HEK293 (cell line): ENCODE measurements around the gene OSBPL10.

ENCODE experiments used
- CTCF ChIA-PET: fragments of 350-600 bp; formaldehyde crosslinking; extraction: SDS; loops from one replicate; lab custom pipeline; 2021; ENCODE audit warnings: antibody characterized with exemption; lab: Yijun Ruan, JAX
- POLR2A ChIA-PET: fragments of 300-600 bp; formaldehyde crosslinking; extraction: SDS; loops from one replicate; lab custom pipeline; 2020; ENCODE audit warnings: antibody characterized with exemption, inconsistent platforms; lab: Yijun Ruan, JAX
- H3K27ac ChIP-seq: fragments of 200-500 bp; sonication (Bioruptor generic); 2 replicates; pipeline ENCODE4 v1.5.1; 2014; ENCODE audit warnings: low read depth, low read length, control low read depth, inconsistent platforms; ENCODE audit errors: extremely low read depth
- H3K36me3 ChIP-seq, 2 experiments: fragments of 200-500 bp in 1 of 2; sonication (Bioruptor generic) in 1 of 2; 1 replicate in 1 of 2; 2 replicates in 1 of 2; pipeline ENCODE4 v1.5.1; 2014 to 2017; ENCODE audit warnings: inconsistent platforms in 2 of 2, low read length in 2 of 2; ENCODE audit not compliant: control insufficient read depth in 2 of 2, insufficient read depth in 1 of 2
- H3K4me1 ChIP-seq: fragments of 200-500 bp; sonication (Bioruptor generic); 2 replicates; pipeline ENCODE4 v1.5.1; 2014; ENCODE audit warnings: mild to moderate bottlenecking, low read length, inconsistent platforms; ENCODE audit not compliant: control insufficient read depth, insufficient read depth
- H3K4me3 ChIP-seq: 2 replicates; pipeline ENCODE4 v1.5.1; 2011; ENCODE audit warnings: low read depth, mild to moderate bottlenecking, control low read depth, low read length, moderate library complexity
- H3K9me3 ChIP-seq: fragments of 200-500 bp; sonication (Bioruptor generic); 2 replicates; pipeline ENCODE4 v1.5.1; 2014; ENCODE audit warnings: low read depth, low read length, inconsistent platforms; ENCODE audit not compliant: control insufficient read depth, insufficient read depth
- KLF16 ChIP-seq: fragments of 450-650 bp; formaldehyde crosslinking; IDR thresholded peaks from 2 replicates; pipeline ENCODE4 v1.5.1; 2017; ENCODE audit warnings: missing biosample characterization, missing genetic modification characterization
- KLF7 ChIP-seq: fragments of 450-650 bp; formaldehyde crosslinking; IDR thresholded peaks from 2 replicates; pipeline ENCODE4 v1.5.1; 2016; ENCODE audit warnings: missing biosample characterization, missing genetic modification characterization, borderline replicate concordance
- KLF9 ChIP-seq: fragments of 450-650 bp; formaldehyde crosslinking; IDR thresholded peaks from 2 replicates; pipeline ENCODE4 v1.5.1; 2016; ENCODE audit warnings: missing biosample characterization, missing genetic modification characterization, low read depth
- PRDM1 ChIP-seq: fragments of 450-650 bp; formaldehyde crosslinking; IDR thresholded peaks from 2 replicates; pipeline ENCODE4; 2016; ENCODE audit warnings: missing biosample characterization, missing genetic modification characterization
- SCRT2 ChIP-seq: fragments of 450-650 bp; formaldehyde crosslinking; IDR thresholded peaks from 2 replicates; pipeline ENCODE4 v1.5.1; 2016; ENCODE audit warnings: missing biosample characterization, missing genetic modification characterization
- ZBTB21 ChIP-seq: fragments of 450-650 bp; formaldehyde crosslinking; IDR thresholded peaks from 2 replicates; pipeline ENCODE4 v1.5.1; 2017; ENCODE audit warnings: missing biosample characterization, missing genetic modification characterization
- ZFHX2 ChIP-seq: fragments of 450-650 bp; formaldehyde crosslinking; conservative IDR thresholded peaks from 2 replicates; pipeline ENCODE4 v1.5.1; 2016; ENCODE audit warnings: missing biosample characterization, missing genetic modification characterization
- ZNF112 ChIP-seq: fragments of 450-650 bp; formaldehyde crosslinking; IDR thresholded peaks from 2 replicates; pipeline ENCODE4 v1.5.0; 2017; ENCODE audit warnings: missing biosample characterization, missing genetic modification characterization
- ZNF133 ChIP-seq: fragments of 450-650 bp; formaldehyde crosslinking; IDR thresholded peaks from 2 replicates; pipeline ENCODE4 v1.5.1; 2016; ENCODE audit warnings: missing biosample characterization, missing genetic modification characterization
- ZNF169 ChIP-seq: fragments of 450-650 bp; formaldehyde crosslinking; IDR thresholded peaks from 2 replicates; pipeline ENCODE4 v1.5.1; 2016; ENCODE audit warnings: missing biosample characterization, missing genetic modification characterization
- ZNF324 ChIP-seq: fragments of 450-650 bp; formaldehyde crosslinking; IDR thresholded peaks from 2 replicates; pipeline ENCODE4 v1.5.1; 2016; ENCODE audit warnings: missing biosample characterization, missing genetic modification characterization
- ZNF335 ChIP-seq: fragments of 450-650 bp; formaldehyde crosslinking; conservative IDR thresholded peaks from 2 replicates; pipeline ENCODE4 v1.5.1; 2016; ENCODE audit warnings: missing biosample characterization, missing genetic modification characterization
- ZNF350 ChIP-seq: fragments of 450-650 bp; formaldehyde crosslinking; IDR thresholded peaks from 2 replicates; pipeline ENCODE4 v1.5.0; 2017; ENCODE audit warnings: missing biosample characterization, mild to moderate bottlenecking, missing genetic modification characterization
- ZNF548 ChIP-seq: fragments of 450-650 bp; formaldehyde crosslinking; IDR thresholded peaks from 2 replicates; pipeline ENCODE4 v1.5.1; 2016; ENCODE audit warnings: missing biosample characterization, missing genetic modification characterization
- ZNF596 ChIP-seq: fragments of 450-650 bp; IDR thresholded peaks from 2 replicates; pipeline ENCODE4 v1.5.0; 2018; ENCODE audit warnings: missing biosample characterization, mild to moderate bottlenecking, missing genetic modification characterization, moderate library complexity
- ZNF660 ChIP-seq: fragments of 450-650 bp; IDR thresholded peaks from 2 replicates; pipeline ENCODE4 v1.5.1; 2018; ENCODE audit warnings: missing biosample characterization, mild to moderate bottlenecking, missing genetic modification characterization
- ZNF747 ChIP-seq: fragments of 450-650 bp; formaldehyde crosslinking; IDR thresholded peaks from 2 replicates; pipeline ENCODE4 v1.5.1; 2016; ENCODE audit warnings: missing biosample characterization, missing genetic modification characterization
- ZNF791 ChIP-seq: fragments of 450-650 bp; formaldehyde crosslinking; IDR thresholded peaks from 2 replicates; pipeline ENCODE4 v1.5.1; 2016; ENCODE audit warnings: missing biosample characterization, missing genetic modification characterization
- TF ChIP-seq, protein P1 (sequence below): fragments of 450-650 bp; formaldehyde crosslinking; conservative IDR thresholded peaks from 2 replicates; pipeline ENCODE4 v1.5.1; 2016; ENCODE audit warnings: low read depth, missing biosample characterization, missing genetic modification characterization
- TF ChIP-seq, protein P2 (sequence below): fragments of 450-650 bp; formaldehyde crosslinking; IDR thresholded peaks from 2 replicates; pipeline ENCODE4 v1.5.1; 2016; ENCODE audit warnings: missing biosample characterization, missing genetic modification characterization
- TF ChIP-seq, protein P3 (sequence below): fragments of 450-650 bp; formaldehyde crosslinking; IDR thresholded peaks from 2 replicates; pipeline ENCODE4 v1.5.1; 2016; ENCODE audit warnings: missing biosample characterization, missing genetic modification characterization

OSBPL10 gene

DNA sequence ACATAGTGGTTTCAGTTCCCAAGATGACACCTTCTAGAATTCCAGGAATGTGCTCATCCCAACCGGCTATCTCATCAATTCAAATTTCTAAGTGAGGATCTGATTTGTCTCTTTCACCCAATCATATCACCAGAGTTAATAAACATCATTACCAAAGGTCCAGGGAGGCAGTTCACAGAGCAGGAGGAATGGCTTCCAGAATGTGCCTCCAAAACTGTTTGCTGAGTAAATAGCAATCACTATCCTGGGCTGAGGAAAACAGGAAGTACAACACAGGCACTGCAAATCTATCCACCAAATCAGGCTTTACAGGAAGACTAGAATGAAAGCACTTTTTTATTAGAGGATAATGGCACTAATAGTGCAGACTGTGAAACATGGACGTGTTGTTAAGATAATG lies 61.5 kb downstream of the OSBPL10 start:
- Histone ChIP-seq H3K36me3 (no peaks in the 10 kb centered on the region), H3K4me1 (no peaks in the 10 kb centered on the region), H3K4me3 (no peak overlapping the region), H3K9me3 (no peaks in the 10 kb centered on the region), H3K27ac (no peak overlapping the region)
- ChIA-PET CTCF (no interaction called here), POLR2A (no interaction called here)
- TF ChIP-seq ZNF324 (tag by site-specific recombination): no peak
- no peak for TF ChIP-seq ZNF596 (tag by site-specific recombination)
- no peak for TF ChIP-seq KLF9 (tag by site-specific recombination)
- TF ChIP-seq ZNF660 (tag by site-specific recombination): no peak

DNA sequence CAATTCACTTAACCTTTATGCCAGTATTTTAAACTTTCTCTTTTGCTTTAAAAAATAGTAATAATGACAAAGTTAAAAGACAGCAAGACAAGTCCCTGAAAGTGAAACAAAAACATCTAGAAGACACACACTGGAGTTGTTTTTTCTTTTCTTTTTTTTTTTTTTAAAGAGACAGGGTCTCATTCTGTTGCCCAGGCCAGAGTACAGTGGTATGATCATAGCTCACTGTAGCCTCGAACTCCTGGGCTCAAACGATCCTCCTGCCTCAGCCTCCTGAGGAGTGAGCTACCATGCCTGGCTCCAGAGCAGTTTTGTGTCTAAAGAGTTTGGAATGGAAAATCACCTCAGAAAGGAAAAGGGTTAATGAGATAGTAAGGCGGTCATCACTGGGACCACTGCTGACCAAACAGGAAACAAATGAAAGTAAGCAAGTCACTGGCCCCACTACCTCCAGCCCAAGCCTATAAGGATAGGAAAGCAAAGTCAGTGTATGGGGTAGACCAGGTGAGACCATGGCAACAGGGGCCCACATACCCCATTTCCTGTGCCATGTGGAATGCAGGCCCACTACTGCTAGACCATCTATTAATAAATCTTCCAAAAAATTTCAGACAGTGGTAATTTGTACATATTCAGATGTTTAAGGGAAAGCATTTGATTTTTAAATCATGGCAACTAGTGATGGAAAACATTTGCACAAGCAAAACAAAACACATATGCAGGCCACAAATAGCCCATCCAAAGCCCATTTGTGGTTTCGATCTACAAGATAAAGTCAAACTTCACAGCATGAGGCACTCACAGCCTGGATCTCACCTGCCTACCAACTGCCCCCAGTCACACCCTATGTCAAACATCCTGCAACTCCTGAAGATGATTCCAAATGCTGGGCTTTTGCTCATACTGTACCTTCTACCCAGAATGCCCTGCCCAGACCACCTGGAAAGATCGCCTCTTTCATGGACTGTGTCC lies 62.6 kb downstream of the OSBPL10 start:
- no peaks in the 10 kb centered on the region for H3K9me3 ChIP-seq
- no peak for TF ChIP-seq KLF7 (tag by site-specific recombination)
- TF ChIP-seq, all 188 proteins: peak for 0
- Histone ChIP-seq H3K36me3 (no peaks in the 10 kb centered on the region), H3K4me3 (no peak overlapping the region), H3K27ac (no peak overlapping the region), H3K4me1 (no peaks in the 10 kb centered on the region)
- CTCF ChIA-PET: no interaction called here
- POLR2A ChIA-PET: no interaction called here

DNA sequence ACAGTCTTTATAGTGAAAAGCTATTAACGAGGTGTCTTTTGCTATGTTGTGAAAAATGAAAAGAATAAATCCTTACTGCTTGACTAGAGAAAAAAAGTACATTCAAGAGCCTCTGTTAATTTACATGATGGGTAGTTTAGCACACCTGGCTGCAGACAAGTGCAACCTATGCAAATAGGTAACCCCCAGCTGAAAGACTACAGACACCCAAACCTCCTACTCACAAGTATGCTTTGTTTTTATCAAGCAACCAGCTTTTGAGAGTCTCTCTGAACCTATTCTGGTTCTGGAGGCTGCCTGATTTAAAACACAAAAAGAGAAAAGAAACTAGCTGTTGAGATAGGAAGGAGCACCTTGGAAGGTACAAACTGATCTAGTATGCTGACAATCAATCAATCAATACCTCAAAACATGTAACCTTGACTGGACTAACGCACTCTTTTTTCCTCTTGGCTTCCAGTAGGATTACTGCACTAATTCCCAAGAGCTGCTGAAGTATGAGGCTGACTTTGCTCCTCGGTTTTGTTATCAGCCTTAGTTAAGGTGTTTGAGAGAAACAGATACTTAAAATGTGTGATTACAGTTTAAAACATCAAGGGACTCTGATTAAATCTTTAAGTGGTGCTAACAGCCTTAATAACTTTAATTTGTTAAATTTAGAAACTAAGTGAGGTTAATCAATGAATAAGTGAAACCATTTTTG lies 63.6 kb downstream of the OSBPL10 start:
- Histone ChIP-seq H3K4me3 (no peak overlapping the region), H3K4me1 (no peaks in the 10 kb centered on the region), H3K9me3 (no peaks in the 10 kb centered on the region), H3K27ac (no peak overlapping the region), H3K36me3 (no peaks in the 10 kb centered on the region)
- ChIA-PET CTCF (no interaction called here), POLR2A (no interaction called here)
- TF ChIP-seq ZNF548 (tag by site-specific recombination) (no peak), ZFHX2 (tag by site-specific recombination) (no peak), ZNF169 (tag by site-specific recombination) (no peak), KLF16 (tag by site-specific recombination) (no peak), ZNF596 (tag by site-specific recombination) (no peak), ZNF350 (tag by site-specific recombination) (no peak), ZNF747 (tag by site-specific recombination) (no peak), PRDM1 (no peak), ZNF791 (no peak), ZNF112 (tag by site-specific recombination) (no peak), ZNF335 (tag by site-specific recombination) (no peak), SCRT2 (tag by site-specific recombination) (no peak), ZNF133 (tag by site-specific recombination) (no peak), ZBTB21 (tag by site-specific recombination) (no peak)
- TF ChIP-seq, protein P1, sequence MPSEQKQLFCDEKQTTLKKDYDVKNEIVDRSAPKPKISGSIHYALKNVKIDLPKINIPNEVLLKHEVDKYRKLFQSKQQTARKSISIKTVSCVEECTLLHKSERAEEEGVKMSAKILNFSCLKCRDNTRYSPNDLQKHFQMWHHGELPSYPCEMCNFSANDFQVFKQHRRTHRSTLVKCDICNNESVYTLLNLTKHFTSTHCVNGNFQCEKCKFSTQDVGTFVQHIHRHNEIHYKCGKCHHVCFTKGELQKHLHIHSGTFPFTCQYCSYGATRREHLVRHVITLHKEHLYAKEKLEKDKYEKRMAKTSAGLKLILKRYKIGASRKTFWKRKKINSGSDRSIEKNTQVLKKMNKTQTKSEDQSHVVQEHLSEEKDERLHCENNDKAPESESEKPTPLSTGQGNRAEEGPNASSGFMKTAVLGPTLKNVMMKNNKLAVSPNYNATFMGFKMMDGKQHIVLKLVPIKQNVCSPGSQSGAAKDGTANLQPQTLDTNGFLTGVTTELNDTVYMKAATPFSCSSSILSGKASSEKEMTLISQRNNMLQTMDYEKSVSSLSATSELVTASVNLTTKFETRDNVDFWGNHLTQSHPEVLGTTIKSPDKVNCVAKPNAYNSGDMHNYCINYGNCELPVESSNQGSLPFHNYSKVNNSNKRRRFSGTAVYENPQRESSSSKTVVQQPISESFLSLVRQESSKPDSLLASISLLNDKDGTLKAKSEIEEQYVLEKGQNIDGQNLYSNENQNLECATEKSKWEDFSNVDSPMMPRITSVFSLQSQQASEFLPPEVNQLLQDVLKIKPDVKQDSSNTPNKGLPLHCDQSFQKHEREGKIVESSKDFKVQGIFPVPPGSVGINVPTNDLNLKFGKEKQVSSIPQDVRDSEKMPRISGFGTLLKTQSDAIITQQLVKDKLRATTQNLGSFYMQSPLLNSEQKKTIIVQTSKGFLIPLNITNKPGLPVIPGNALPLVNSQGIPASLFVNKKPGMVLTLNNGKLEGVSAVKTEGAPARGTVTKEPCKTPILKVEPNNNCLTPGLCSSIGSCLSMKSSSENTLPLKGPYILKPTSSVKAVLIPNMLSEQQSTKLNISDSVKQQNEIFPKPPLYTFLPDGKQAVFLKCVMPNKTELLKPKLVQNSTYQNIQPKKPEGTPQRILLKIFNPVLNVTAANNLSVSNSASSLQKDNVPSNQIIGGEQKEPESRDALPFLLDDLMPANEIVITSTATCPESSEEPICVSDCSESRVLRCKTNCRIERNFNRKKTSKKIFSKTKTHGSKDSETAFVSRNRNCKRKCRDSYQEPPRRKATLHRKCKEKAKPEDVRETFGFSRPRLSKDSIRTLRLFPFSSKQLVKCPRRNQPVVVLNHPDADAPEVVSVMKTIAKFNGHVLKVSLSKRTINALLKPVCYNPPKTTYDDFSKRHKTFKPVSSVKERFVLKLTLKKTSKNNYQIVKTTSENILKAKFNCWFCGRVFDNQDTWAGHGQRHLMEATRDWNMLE (tag by site-specific recombination): no peak
- TF ChIP-seq, protein P2, sequence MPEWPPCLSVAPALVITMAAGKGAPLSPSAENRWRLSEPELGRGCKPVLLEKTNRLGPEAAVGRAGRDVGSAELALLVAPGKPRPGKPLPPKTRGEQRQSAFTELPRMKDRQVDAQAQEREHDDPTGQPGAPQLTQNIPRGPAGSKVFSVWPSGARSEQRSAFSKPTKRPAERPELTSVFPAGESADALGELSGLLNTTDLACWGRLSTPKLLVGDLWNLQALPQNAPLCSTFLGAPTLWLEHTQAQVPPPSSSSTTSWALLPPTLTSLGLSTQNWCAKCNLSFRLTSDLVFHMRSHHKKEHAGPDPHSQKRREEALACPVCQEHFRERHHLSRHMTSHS: no peak
- TF ChIP-seq, protein P3, sequence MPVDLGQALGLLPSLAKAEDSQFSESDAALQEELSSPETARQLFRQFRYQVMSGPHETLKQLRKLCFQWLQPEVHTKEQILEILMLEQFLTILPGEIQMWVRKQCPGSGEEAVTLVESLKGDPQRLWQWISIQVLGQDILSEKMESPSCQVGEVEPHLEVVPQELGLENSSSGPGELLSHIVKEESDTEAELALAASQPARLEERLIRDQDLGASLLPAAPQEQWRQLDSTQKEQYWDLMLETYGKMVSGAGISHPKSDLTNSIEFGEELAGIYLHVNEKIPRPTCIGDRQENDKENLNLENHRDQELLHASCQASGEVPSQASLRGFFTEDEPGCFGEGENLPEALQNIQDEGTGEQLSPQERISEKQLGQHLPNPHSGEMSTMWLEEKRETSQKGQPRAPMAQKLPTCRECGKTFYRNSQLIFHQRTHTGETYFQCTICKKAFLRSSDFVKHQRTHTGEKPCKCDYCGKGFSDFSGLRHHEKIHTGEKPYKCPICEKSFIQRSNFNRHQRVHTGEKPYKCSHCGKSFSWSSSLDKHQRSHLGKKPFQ (tag by site-specific recombination): no peak
